ENCODE results near the gene IL19.

Gene IL19

GRCh38 chr1:206809504-206810084, 39.0 kb downstream of the IL19 start:
- DNase-seq (ENCODE audit: low spot score): no peak
- in situ Hi-C loops (cut with MboI; ENCODE audit: low sequenced_read_pairs, unreplicated experiment): loop anchor here (5.0 kb wide), 2 partner anchors 72 to 168 kb away; no protein-coding TSS in a partner anchor
- peak; percentile 37 for TF ChIP-seq CTCF (IDR thresholded peaks at IDR 0.05; ENCODE audit: borderline replicate concordance, control extremely low read depth, extremely low read depth, insufficient read depth, missing control alignments)

DNA sequence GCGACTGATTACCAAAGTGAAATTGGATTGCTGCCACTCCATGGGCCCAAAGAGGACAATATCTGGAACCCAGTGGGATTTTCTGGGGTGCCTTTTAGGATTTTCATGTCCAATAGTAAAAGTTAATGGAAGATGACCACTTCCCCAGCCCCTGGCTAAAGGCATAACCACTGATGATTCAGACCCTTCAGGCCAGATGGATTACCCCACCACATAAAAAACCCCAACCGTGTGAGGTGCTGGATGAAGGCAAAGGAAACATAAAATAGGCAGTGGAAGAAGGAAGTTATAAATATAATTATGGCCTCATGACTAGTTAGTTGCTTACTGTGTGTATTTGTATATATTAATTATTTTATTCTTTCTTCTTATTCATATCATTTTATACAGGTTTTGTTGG, 41.9 kb downstream of the IL19 start:
- in situ Hi-C loops (cut with MboI; ENCODE audit: low sequenced_read_pairs, unreplicated experiment): loop anchor here (5.0 kb wide), 2 partner anchors 75 to 165 kb away; no protein-coding TSS in a partner anchor
- DNase-seq (ENCODE audit: low spot score): no peak
- no peak for TF ChIP-seq CTCF (IDR thresholded peaks at IDR 0.05; ENCODE audit: borderline replicate concordance, control extremely low read depth, extremely low read depth, insufficient read depth, missing control alignments)

DNA sequence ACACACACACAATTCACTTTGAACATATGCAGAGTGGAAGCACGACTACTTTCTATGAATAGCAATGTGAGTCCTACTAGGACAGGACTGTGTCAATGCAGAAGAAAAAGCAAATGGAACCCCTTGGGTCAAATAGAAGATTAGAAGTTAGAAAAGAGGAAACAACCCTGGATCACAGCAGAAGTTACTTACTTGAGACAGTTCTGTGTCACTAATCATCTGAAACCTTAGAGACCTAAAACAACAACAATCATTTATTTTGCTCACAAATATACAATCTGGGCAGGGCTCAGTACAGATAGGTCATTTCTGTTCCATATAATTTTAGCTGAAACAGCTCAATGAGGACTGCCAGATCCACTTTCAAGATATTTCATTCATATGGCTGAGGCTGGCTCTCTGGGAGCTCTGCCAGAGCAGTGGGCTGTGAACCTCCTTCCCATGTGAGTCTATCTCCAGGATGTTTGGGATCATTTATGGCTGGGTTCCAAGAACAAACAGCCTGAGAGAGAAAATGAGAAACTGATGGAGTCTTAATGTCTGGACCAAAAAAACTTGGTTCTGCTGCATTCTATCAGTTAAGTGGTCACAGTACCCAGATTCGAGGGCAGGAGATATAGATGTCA, 44.3 kb downstream of the IL19 start:
- no peak for TF ChIP-seq CTCF (IDR thresholded peaks at IDR 0.05; ENCODE audit: borderline replicate concordance, control extremely low read depth, extremely low read depth, insufficient read depth, missing control alignments)
- DNase-seq (ENCODE audit: low spot score): no peak
- in situ Hi-C loops (cut with MboI; ENCODE audit: low sequenced_read_pairs, unreplicated experiment): loop anchor here (5.0 kb wide), 2 partner anchors 78 to 162 kb away; no protein-coding TSS in a partner anchor

DNA sequence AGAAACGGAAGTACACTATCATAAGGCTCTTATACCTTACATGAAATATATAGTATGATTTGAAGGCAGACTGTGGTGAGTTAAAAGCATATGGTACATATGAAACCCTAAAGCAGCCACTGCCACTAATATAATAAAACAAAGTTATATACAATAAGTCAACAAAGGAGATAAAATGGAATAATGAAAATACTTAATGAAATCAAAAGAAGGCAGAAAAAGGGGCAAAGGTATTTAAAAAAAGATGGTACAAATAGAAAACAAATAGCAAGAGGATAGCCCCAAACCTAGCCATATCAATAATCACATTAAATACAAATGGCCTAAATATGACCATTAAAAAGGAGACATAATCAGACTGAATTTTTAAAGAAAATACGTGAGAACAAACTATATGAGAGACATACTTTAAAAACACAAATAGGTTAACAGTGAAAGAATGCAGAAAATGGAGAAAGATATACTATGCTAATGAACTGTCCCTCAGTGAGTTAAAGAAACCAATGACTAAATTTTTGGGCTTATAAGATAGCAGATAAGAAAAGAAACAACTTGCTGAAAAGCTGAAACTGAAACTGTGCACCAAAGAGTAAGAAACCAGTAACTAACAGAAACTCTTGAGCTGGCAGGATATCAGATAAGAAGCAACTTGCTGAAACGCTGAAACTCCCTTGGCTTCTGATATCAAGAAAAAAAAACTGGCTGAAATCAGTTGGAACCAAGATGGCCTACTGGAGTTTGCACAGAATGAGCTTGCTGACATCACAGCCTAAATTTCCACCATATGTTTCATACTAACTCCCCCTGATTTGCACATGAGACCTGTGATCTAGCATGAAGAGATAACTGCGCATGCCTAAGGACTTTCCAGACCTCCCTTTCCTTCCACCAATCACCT, 46.1 kb downstream of the IL19 start:
- TF ChIP-seq CTCF (IDR thresholded peaks at IDR 0.05; ENCODE audit: borderline replicate concordance, control extremely low read depth, extremely low read depth, insufficient read depth, missing control alignments): no peak
- in situ Hi-C loops (cut with MboI; ENCODE audit: low sequenced_read_pairs, unreplicated experiment): no loop called here
- DNase-seq (ENCODE audit: low spot score): no peak

DNA sequence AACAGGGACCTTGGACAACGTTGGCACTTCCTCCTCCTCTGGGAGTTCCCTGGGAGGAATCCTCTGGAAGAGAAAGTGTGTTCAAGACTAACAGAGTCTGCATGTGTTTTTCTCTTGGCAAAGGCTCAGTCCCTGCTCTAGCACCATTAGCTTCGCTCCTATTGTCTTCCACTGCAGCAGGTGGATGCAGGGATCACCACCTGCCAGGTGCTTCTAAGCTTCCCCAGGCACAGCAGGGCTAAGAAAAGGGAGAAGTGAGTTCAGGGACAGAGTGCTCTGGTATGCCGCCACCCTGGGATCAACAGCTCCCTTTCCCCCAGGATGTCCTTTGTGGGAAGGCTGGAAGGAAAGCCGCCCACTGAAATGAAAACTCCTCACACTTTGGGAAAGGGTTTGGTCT, 50.9 kb downstream of the IL19 start:
- in situ Hi-C loops (cut with MboI; ENCODE audit: low sequenced_read_pairs, unreplicated experiment): no loop called here
- no peak for DNase-seq (ENCODE audit: low spot score)
- no peak for TF ChIP-seq CTCF (IDR thresholded peaks at IDR 0.05; ENCODE audit: borderline replicate concordance, control extremely low read depth, extremely low read depth, insufficient read depth, missing control alignments)

- DNase-seq (ENCODE audit: low spot score): no peak
- in situ Hi-C loops (cut with MboI; ENCODE audit: low sequenced_read_pairs, unreplicated experiment): no loop called here
- TF ChIP-seq CTCF (IDR thresholded peaks at IDR 0.05; ENCODE audit: borderline replicate concordance, control extremely low read depth, extremely low read depth, insufficient read depth, missing control alignments): no peak
Observed at GRCh38 chr1:206823727-206824126, 53.2 kb downstream of the IL19 start.
